Left ventricle myocardium inferior (tissue), 1 donor: Measurements from ENCODE around the gene C2CD4B. TPM values are rescaled to one million over a fixed set of nuclear protein-coding genes. Genes with fewer than 3 reads are reported as not detected.

Experiments
- DNase-seq: peaks from one replicate; pipeline ENCODE4 v3.0.0-alpha.2; 2020
- H3K27ac ChIP-seq: fragments of 200-600 bp; replicated peaks from 2 replicates; pipeline ENCODE4 v1.8.0; 2021
- H3K27me3 ChIP-seq: fragments of 200-600 bp; 2 replicates; pipeline ENCODE4 v1.8.0; 2021; ENCODE audit warnings: low read depth
- H3K36me3 ChIP-seq: fragments of 200-600 bp; 2 replicates; pipeline ENCODE4 v1.8.0; 2021
- H3K4me1 ChIP-seq: fragments of 200-600 bp; 2 replicates; pipeline ENCODE4 v1.8.0; 2021
- H3K4me3 ChIP-seq: fragments of 200-600 bp; 2 replicates; pipeline ENCODE4 v1.8.0; 2021; ENCODE audit warnings: mild to moderate bottlenecking, moderate library complexity
- H3K9me3 ChIP-seq: fragments of 200-600 bp; replicated peaks from 2 replicates; pipeline ENCODE4 v1.8.0; 2021
- intact Hi-C: fragments of 100-400 bp; cut with micrococcal nuclease; formaldehyde crosslinking; loops from one replicate; pipeline ENCODE4 v1.11.0; 2022
- total RNA-seq: library from RNA; stranded (reverse); fragmentation: NEBNext Ultra II Directional; extraction: Animal tissue kit (Norgen Biotek cat#: 25700); gene quantifications from one replicate; pipeline ENCODE4 v1.2.1, GENCODE V29; 2021
- TF ChIP-seq, protein P1 (sequence below): fragments of 200-600 bp; IDR thresholded peaks from 2 replicates; pipeline ENCODE4 v1.8.0; 2021; ENCODE audit warnings: antibody characterized with exemption, mild to moderate bottlenecking, borderline replicate concordance
- donor health status: DM: no; HTN: yes; CAD: no; lungs with severe emphysema.

C2CD4B gene
- total RNA-seq, 1 donor from 2014 or later: 1.9 TPM

DNA sequence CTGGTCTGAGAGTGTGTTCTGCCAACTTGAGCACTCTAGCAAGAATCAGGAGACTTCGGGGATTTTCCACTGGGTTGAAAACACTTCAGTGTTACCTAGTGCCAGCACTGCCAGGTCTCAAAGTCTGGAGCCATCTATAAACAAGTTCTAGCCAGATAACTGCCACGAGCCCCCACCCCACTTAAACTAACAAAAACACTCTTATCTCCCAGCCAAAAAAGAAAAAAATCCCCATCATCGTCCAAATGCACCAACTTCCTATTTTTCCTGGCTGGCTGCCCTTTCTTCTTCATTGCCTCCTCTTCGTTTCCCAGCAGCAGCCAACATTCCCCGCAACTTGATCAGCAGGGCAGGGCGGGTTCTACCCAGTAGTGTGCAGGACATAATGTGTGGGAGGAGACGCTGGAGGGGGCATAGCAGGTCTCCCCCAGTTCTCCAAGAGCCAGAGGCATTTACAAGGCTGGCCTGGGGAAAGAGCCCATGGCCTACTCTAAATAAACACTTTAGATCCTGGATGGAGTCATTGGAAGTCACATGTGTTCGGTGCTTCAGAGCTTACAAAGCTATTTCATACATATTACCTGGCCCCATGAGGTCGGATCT, 29.5 kb downstream of the C2CD4B start:
- Histone ChIP-seq H3K36me3 (no peaks in the 10 kb centered on the region), H3K4me3 (no peak overlapping the region), H3K27ac (no peak overlapping the region), H3K9me3 (no peaks in the 10 kb centered on the region), H3K4me1 (no peaks in the 10 kb centered on the region), H3K27me3 (no peaks in the 10 kb centered on the region)
- intact Hi-C loops: no loop called here
- no peak for DNase-seq
- TF ChIP-seq, protein P1, sequence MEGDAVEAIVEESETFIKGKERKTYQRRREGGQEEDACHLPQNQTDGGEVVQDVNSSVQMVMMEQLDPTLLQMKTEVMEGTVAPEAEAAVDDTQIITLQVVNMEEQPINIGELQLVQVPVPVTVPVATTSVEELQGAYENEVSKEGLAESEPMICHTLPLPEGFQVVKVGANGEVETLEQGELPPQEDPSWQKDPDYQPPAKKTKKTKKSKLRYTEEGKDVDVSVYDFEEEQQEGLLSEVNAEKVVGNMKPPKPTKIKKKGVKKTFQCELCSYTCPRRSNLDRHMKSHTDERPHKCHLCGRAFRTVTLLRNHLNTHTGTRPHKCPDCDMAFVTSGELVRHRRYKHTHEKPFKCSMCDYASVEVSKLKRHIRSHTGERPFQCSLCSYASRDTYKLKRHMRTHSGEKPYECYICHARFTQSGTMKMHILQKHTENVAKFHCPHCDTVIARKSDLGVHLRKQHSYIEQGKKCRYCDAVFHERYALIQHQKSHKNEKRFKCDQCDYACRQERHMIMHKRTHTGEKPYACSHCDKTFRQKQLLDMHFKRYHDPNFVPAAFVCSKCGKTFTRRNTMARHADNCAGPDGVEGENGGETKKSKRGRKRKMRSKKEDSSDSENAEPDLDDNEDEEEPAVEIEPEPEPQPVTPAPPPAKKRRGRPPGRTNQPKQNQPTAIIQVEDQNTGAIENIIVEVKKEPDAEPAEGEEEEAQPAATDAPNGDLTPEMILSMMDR: no peak

DNA sequence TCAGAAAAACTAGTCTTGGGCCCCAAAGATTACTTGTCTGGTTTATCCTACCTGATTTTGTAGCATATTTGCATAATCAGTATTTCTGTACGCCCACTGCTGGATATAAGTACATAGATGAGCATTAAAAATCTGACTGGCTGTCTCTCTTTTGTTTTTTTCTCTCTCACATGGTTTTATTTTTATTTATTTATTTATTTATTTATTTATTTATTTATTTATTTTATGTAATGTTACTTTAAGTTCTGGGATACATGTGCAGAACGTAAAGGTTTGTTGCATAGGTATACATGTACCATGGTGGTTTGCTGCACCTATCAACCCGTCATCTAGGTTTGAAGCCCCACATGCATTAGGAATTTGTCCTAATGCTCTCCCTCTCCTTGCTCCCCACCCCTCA, 31.9 kb downstream of the C2CD4B start:
- no peak overlapping the region for H3K4me3 ChIP-seq
- no peak for DNase-seq
- H3K27me3 ChIP-seq: no peaks in the 10 kb centered on the region
- no peak overlapping the region for H3K27ac ChIP-seq
- H3K4me1 ChIP-seq: no peaks in the 10 kb centered on the region
- TF ChIP-seq, protein P1: no peak
- H3K9me3 ChIP-seq: no peaks in the 10 kb centered on the region
- intact Hi-C loops: no loop called here
- no peaks in the 10 kb centered on the region for H3K36me3 ChIP-seq

DNA sequence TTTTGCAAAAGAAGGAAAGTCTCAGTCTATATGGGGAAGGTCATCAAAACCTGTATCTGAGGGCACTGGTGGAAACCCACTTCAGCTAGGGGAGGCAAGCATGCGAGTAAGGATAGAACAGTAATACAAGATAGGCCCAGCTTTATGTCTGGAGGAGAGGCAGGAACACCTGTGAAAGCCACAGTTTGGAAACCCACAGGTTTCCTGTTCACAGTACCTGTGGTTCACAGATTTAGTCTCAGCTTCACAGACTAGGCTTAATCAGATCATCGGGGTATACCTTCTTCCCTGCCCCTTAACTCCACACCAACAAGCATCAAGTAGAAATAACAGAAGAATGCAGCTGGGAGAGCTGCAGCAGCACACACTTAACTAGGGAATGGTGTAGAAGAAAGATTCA, 36.2 kb downstream of the C2CD4B start:
- Histone ChIP-seq H3K27ac (no peak overlapping the region), H3K27me3 (no peaks in the 10 kb centered on the region), H3K4me3 (no peak overlapping the region), H3K4me1 (peaks cover 11% of the 10 kb centered on the region), H3K36me3 (no peaks in the 10 kb centered on the region), H3K9me3 (no peaks in the 10 kb centered on the region)
- DNase-seq: no peak
- TF ChIP-seq, protein P1: no peak
- intact Hi-C loops: no loop called here

DNA sequence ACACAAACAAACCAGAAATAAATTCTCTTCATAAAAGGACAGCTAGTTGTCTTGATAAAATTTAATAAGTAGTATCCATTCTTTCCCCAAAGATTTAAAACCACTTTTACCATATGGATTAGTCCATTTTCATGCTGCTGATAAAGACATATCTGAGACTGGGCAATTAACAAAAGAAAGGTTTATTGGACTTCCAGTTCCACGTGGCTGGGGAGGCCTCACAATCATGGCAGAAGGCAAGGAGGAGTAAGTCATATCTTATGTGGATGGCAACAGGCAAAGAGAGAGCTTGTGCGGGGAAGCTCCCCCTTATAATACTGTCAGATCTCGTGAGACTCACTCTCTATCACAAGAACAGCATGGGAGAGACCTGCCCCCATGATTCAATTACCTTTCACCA, 38.7 kb downstream of the C2CD4B start:
- DNase-seq: no peak
- Histone ChIP-seq H3K4me1 (peaks cover 11% of the 10 kb centered on the region), H3K9me3 (no peaks in the 10 kb centered on the region), H3K4me3 (no peak overlapping the region), H3K27me3 (no peaks in the 10 kb centered on the region), H3K27ac (no peak overlapping the region), H3K36me3 (no peaks in the 10 kb centered on the region)
- intact Hi-C loops: no loop called here
- TF ChIP-seq, protein P1: no peak

DNA sequence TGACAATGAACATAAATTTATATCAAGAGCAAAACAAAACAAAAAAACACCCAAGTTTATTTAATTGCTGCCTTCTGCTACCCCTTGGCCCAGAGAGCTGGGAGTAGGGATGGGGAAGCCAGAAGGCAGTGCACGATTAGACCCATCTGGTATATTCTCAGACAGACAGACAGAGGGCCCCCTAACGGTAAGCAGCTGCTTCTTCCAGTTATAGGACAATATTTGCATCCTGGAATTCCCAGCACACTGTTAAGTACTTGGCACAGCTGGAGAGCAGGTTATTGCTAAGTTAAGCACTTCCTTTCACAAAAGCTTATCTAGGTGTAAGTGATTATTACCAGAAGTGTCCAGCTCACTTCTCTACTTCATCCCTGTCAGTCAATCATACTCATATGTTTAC, 39.3 kb downstream of the C2CD4B start:
- intact Hi-C loops: no loop called here
- Histone ChIP-seq H3K27ac (no peak overlapping the region), H3K4me1 (peaks cover 11% of the 10 kb centered on the region), H3K9me3 (no peaks in the 10 kb centered on the region), H3K4me3 (no peak overlapping the region), H3K27me3 (no peaks in the 10 kb centered on the region), H3K36me3 (no peaks in the 10 kb centered on the region)
- DNase-seq: no peak
- TF ChIP-seq, protein P1: peak; percentile 67
